B cell (primary cell): ENCODE measurements around the gene DLD.

Experiments
- EZH2 ChIP-seq: IDR thresholded peaks from 2 replicates; pipeline ENCODE4 v1.6.1; 2012; ENCODE audit warnings: borderline replicate concordance, low read depth, mild to moderate bottlenecking, moderate library complexity, low read length; ENCODE audit not compliant: insufficient read depth, poor library complexity, severe bottlenecking
- TF ChIP-seq, protein P1 (sequence below): fragments of 200-600 bp; IDR thresholded peaks from one replicate; pipeline ENCODE4 v1.8.0; 2022; ENCODE audit warnings: antibody characterized with exemption, mild to moderate bottlenecking

DNA sequence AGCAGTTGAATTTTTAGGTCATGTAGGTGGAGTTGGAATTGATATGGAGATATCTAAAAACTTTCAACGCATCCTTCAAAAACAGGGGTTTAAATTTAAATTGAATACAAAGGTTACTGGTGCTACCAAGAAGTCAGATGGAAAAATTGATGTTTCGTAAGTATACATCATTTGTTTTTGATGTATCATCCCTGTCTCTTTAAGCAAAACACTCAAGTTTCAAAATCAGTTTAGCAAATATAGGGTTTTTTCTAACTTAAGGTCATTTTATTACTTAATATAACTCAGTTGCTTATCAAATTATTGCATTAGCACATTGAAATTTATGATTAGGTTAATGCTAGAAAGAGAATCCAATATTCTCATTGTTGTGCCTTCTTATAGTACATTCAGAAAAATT is 24.6 kb downstream of the DLD start:
- TF ChIP-seq, protein P1, sequence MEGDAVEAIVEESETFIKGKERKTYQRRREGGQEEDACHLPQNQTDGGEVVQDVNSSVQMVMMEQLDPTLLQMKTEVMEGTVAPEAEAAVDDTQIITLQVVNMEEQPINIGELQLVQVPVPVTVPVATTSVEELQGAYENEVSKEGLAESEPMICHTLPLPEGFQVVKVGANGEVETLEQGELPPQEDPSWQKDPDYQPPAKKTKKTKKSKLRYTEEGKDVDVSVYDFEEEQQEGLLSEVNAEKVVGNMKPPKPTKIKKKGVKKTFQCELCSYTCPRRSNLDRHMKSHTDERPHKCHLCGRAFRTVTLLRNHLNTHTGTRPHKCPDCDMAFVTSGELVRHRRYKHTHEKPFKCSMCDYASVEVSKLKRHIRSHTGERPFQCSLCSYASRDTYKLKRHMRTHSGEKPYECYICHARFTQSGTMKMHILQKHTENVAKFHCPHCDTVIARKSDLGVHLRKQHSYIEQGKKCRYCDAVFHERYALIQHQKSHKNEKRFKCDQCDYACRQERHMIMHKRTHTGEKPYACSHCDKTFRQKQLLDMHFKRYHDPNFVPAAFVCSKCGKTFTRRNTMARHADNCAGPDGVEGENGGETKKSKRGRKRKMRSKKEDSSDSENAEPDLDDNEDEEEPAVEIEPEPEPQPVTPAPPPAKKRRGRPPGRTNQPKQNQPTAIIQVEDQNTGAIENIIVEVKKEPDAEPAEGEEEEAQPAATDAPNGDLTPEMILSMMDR = no peak
- no peak for TF ChIP-seq EZH2
